Pancreas (tissue), 10 donors: Measurements from ENCODE around the gene RTP2. TPM values are rescaled to one million over a fixed set of nuclear protein-coding genes. Genes with fewer than 3 reads are reported as not detected.

Experiments
- ATAC-seq, 4 donors: fragments of 200-7000 bp; cut with Tn5 transposase; one replicate each; pipeline versions ENCODE4 v1.8.0 to v1.9.1; 2020; ENCODE audit warnings: mild to moderate bottlenecking in 4 of 4, moderate library complexity in 4 of 4
- DNase-seq, 6 donors: peaks; one replicate each; pipeline ENCODE4 v3.0.0-alpha.2; 2020
- FAIRE-seq: peaks from 2 replicates; lab custom pipeline; 2012; peaks lifted over from hg19 to GRCh38; lab: Jason Lieb, UNC
- H3K27ac ChIP-seq, 4 donors: fragments of 200-600 bp; sonication (generic); 1 replicate in 3 of 4; 2 replicates in 1 of 4; pipeline versions ENCODE4 v1.5.0 to v1.8.0; 2020
- H3K27me3 ChIP-seq, 4 donors: fragments of 200-600 bp; one replicate each; pipeline ENCODE4 v1.8.0; 2021
- H3K36me3 ChIP-seq, 3 donors: fragments of 200-600 bp; sonication (generic) in 1 of 3; one replicate each; pipeline versions ENCODE4 v1.5.0 to v1.8.0; 2020 to 2021
- H3K4me1 ChIP-seq, 3 donors: fragments of 200-600 bp; one replicate each; pipeline ENCODE4 v1.8.0; 2021
- H3K4me3 ChIP-seq, 4 donors: fragments of 200-600 bp; sonication (generic) in 2 of 4; one replicate each; pipeline versions ENCODE4 v1.5.0 to v1.8.0; 2020 to 2021
- H3K9me3 ChIP-seq, 4 donors: fragments of 200-600 bp; one replicate each; pipeline ENCODE4 v1.8.0; 2021
- WGBS, 2 donors: extraction: QIAGEN DNeasy Blood & Tissue Kit; methylation state at CpG; one replicate each; pipeline ENCODE4 v1.1.7; 2013; 5-methylcytosine and 5-hydroxymethylcytosine counted together
- intact Hi-C, 3 donors: fragments of 100-400 bp; cut with DNase I; formaldehyde crosslinking; loops; one replicate each; pipeline versions ENCODE4 v1.11.1 to v1.14.2; 2022
- polyA plus RNA-seq, 2 donors: library from polyadenylated mRNA; stranded (reverse); fragments of 200-250 nt; gene quantifications; one replicate each; pipeline ENCODE4 v1.2.3, GENCODE V29; 2013
- total RNA-seq, 6 donors: library from RNA; stranded (reverse); fragmentation: NEBNext Ultra II Directional in 4 of 6; extraction: Animal tissue kit (Norgen Biotek cat#: 25700) in 4 of 6; gene quantifications; one replicate each; pipeline versions ENCODE4 v1.2.1 to v1.2.4, GENCODE V29; 2021 to 2023
- TF ChIP-seq, protein P1 (sequence below), 4 donors: fragments of 200-600 bp; sonication (generic) in 3 of 4; IDR thresholded peaks; one replicate each; pipeline versions ENCODE4 v1.5.0 to v1.8.0; 2021; ENCODE audit warnings: antibody characterized with exemption in 4 of 4
- donor health status: healthy with polysubstance abuse.
- donor health status: DM: no; HTN: no; CAD: no; lungs with moderate emphysema.
- donor health status: DM: no; HTN: no; CAD: no.
- donor health status: control.
- donor health status: control.
- donor health status: Bipolar disorder and iron deficiency.
- donor health status: DM: yes; HTN: yes; CAD: no.
- donor health status: DM: no; HTN: no; CAD: no.
- donor health status: DM: no; HTN: no; CAD: no.
- donor health status: DM: yes; HTN: yes; CAD: no.

Gene RTP2
- total and polyA plus RNA-seq, 8 donors, result not detected

DNA sequence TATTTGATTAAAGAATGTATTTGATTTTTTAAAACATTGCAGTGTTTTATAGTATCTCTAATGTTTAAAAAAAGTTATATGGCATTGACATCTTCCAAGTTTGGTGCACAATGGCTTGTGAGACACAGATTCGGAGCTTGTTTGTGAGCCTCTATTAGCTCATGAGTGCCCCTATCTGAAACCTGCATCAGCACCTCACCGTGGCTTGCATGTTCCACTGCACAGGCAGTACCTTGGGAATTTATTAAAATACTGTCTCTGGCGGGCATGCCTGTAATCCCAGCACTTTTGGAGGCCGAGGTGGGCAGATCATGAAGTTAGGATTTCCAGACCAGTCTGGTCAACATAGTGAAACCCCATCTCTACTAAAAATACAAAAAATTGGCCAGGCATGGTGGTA lies 6.8 kb upstream of the RTP2 start:
- no peak for FAIRE-seq
- WGBS, 2 donors, result 60 to 69% methylated on average over 4 of the region's 4 CpGs
- H3K36me3 ChIP-seq, result no peaks in the 10 kb centered on the region
- H3K27ac ChIP-seq, result no peak overlapping the region
- TF ChIP-seq, protein P1, sequence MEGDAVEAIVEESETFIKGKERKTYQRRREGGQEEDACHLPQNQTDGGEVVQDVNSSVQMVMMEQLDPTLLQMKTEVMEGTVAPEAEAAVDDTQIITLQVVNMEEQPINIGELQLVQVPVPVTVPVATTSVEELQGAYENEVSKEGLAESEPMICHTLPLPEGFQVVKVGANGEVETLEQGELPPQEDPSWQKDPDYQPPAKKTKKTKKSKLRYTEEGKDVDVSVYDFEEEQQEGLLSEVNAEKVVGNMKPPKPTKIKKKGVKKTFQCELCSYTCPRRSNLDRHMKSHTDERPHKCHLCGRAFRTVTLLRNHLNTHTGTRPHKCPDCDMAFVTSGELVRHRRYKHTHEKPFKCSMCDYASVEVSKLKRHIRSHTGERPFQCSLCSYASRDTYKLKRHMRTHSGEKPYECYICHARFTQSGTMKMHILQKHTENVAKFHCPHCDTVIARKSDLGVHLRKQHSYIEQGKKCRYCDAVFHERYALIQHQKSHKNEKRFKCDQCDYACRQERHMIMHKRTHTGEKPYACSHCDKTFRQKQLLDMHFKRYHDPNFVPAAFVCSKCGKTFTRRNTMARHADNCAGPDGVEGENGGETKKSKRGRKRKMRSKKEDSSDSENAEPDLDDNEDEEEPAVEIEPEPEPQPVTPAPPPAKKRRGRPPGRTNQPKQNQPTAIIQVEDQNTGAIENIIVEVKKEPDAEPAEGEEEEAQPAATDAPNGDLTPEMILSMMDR (IDR thresholded peaks at IDR 0.05), result no peak
- no peaks in the 10 kb centered on the region for H3K4me1 ChIP-seq
- no peak for DNase-seq
- no peaks in the 10 kb centered on the region for H3K9me3 ChIP-seq
- intact Hi-C loops, result no loop called here
- ATAC-seq, result no peak
- no peak overlapping the region for H3K4me3 ChIP-seq
- no peaks in the 10 kb centered on the region for H3K27me3 ChIP-seq

DNA sequence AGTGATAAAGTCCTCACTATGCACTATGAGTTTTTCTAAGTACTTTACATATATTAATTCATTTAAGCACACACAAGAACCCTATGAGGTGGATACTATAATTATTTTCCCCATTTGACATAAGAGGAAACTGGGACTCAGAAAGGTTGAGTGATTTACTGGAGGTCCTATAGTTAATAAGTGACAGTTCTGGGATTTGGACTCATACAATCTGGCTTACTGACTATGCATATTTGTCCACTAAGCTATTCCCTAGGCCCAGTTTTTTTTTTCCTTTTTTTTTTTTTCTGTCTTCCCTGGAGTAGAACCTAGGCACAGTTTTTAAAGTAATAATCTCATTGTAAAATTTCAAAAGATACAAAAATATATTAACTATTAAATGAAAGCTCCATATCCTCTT lies 6.3 kb upstream of the RTP2 start:
- Histone ChIP-seq H3K36me3 (no peaks in the 10 kb centered on the region), H3K9me3 (no peaks in the 10 kb centered on the region), H3K27ac (no peak overlapping the region), H3K27me3 (no peaks in the 10 kb centered on the region), H3K4me3 (no peak overlapping the region), H3K4me1 (no peaks in the 10 kb centered on the region)
- TF ChIP-seq, protein P1 (IDR thresholded peaks at IDR 0.05), result no peak
- intact Hi-C loops, result no loop called here
- ATAC-seq (no peak), DNase-seq (no peak), FAIRE-seq (no peak)

DNA sequence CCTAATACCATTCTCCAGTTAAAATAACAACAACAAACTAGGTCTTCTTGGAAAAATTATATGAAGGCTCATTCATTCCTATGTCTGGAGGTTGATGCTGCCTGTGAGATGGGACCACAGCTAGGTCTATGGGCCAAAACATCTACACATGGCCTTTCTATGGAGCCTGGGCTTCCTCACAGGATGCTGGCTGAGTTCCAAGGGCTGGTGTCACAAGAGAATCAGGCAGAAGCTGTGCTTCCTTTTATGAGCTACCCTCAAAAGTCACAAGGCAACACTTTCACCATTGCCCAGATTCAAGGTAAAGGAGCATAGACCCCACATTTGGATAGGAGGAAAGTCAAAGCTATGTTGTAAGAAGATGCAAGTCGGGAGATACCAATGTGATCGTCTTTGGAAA lies 4.6 kb upstream of the RTP2 start:
- Histone ChIP-seq H3K27ac (no peak overlapping the region), H3K36me3 (no peaks in the 10 kb centered on the region), H3K4me3 (no peak overlapping the region), H3K27me3 (no peaks in the 10 kb centered on the region), H3K4me1 (no peaks in the 10 kb centered on the region), H3K9me3 (no peaks in the 10 kb centered on the region)
- 83 to 85% methylated on average over 2 of the region's 2 CpGs for WGBS, 2 donors
- intact Hi-C loops, result no loop called here
- ATAC-seq, result no peak
- TF ChIP-seq, protein P1 (IDR thresholded peaks at IDR 0.05), result no peak
- no peak for DNase-seq
- no peak for FAIRE-seq

DNA sequence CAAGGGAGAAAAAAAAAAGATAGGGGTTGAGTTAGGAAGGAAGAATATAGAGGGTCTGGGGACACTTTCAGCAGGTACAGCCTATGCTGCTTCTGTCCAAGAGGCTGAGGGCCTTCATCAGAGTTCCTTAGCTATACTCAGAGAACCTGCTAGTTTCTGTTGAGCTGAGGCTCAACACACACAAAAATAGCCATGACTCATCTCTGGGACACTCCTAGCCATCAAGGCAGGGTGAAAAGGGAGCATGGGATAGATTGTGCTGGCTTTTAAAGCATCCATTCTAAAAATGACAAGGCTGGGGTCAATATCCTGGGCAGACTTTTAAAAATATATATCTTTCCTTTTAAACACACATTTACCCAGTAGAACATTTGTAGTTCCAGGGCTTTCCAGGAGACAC lies 2.8 kb upstream of the RTP2 start:
- DNase-seq (no peak), ATAC-seq (no peak), FAIRE-seq (no peak)
- TF ChIP-seq, protein P1 (IDR thresholded peaks at IDR 0.05), result no peak
- Histone ChIP-seq H3K4me1 (no peaks in the 10 kb centered on the region), H3K9me3 (no peaks in the 10 kb centered on the region), H3K27ac (no peak overlapping the region), H3K27me3 (no peaks in the 10 kb centered on the region), H3K36me3 (no peaks in the 10 kb centered on the region), H3K4me3 (no peak overlapping the region)
- intact Hi-C loops, result no loop called here

DNA sequence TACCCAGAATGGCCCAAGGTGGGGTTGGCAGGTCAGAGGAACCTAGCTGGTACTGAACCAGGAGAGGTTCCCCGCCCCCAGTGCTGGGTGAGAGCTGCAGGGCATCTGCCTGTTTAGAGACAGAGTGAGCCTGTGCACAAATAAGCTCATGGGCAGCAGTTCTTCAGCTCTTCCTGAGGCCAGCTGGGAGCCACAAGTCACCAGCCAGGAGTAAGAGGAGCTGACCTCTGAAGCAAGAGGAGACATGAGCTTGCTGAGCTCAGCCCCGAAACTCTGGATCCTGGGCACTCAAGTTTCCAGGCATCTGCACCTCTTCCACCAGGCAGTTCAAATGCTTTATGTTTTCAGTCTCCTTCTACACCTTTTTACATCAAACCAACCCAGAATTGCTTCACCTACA lies 2.1 kb downstream of the RTP2 start:
- WGBS, 2 donors, result 97 to 98% methylated on average over 2 of the region's 2 CpGs
- no peak for FAIRE-seq

More for the DNA sequence above, 2.1 kb downstream of the RTP2 start:
- intact Hi-C loops, result no loop called here
- DNase-seq, result no peak
- Histone ChIP-seq H3K4me1 (no peaks in the 10 kb centered on the region), H3K4me3 (no peak overlapping the region), H3K36me3 (no peaks in the 10 kb centered on the region), H3K9me3 (no peaks in the 10 kb centered on the region), H3K27ac (no peak overlapping the region), H3K27me3 (no peaks in the 10 kb centered on the region)
- TF ChIP-seq, protein P1 (IDR thresholded peaks at IDR 0.05), result no peak
- no peak for ATAC-seq
